K562 (cell line): Measurements from ENCODE around the gene TCEAL8. TPM values are rescaled to one million over a fixed set of nuclear protein-coding genes. Genes with fewer than 3 reads are reported as not detected.

Experiments
- EZH2 ChIP-seq: IDR thresholded peaks from 2 replicates; pipeline ENCODE4 v1.6.1; 2012; ENCODE audit warnings: low read depth, mild to moderate bottlenecking, inconsistent platforms, low read length, borderline replicate concordance
- GABPA ChIP-seq: fragments of 200-800 bp; sonication (Bioruptor generic); conservative IDR thresholded peaks from 2 replicates; pipeline ENCODE4 v1.6.1; 2016; ENCODE audit warnings: low read depth, missing genetic modification characterization, missing compliant biosample characterization
- PKNOX1 ChIP-seq: fragments of 450-650 bp; IDR thresholded peaks from 2 replicates; pipeline ENCODE4 v1.6.1; 2016
- RBFOX2 ChIP-seq: fragments of 200-400 bp; formaldehyde crosslinking; IDR thresholded peaks from 2 replicates; pipeline ENCODE4 v1.6.1; 2017; ENCODE audit warnings: low read depth, mild to moderate bottlenecking, low read length, moderate library complexity
- SMAD1 ChIP-seq: fragments of 150-350 bp; IDR thresholded peaks from 2 replicates; pipeline ENCODE4 v1.6.1; 2014; ENCODE audit warnings: low read length, low read depth; ENCODE audit not compliant: partially characterized antibody
- SMAD4 ChIP-seq: fragments of 250-450 bp; sonication (Bioruptor Pico); conservative IDR thresholded peaks from 2 replicates; pipeline ENCODE4 v1.8.0; 2021; ENCODE audit warnings: inconsistent platforms, mild to moderate bottlenecking, moderate library complexity
- SMARCB1 ChIP-seq: IDR thresholded peaks from 2 replicates; pipeline ENCODE4 v1.6.1; 2011; ENCODE audit warnings: improper control_type of control experiment, low read depth; ENCODE audit not compliant: insufficient read length
- SMC3 ChIP-seq: conservative IDR thresholded peaks from 2 replicates; pipeline ENCODE4 v1.6.1; 2011; ENCODE audit warnings: low read depth, low read length, improper control_type of control experiment; ENCODE audit not compliant: insufficient read depth
- TAF7 ChIP-seq: fragments of 450-650 bp; IDR thresholded peaks from 2 replicates; pipeline ENCODE4 v1.6.1; 2016; ENCODE audit warnings: missing genetic modification characterization, missing compliant biosample characterization
- TCF15 ChIP-seq: fragments of 250-450 bp; sonication (Bioruptor Pico); IDR thresholded peaks from 2 replicates; pipeline ENCODE4 v1.8.0; 2022; ENCODE audit warnings: moderate library complexity, mild to moderate bottlenecking, inconsistent platforms
- ZBTB7A ChIP-seq: IDR thresholded peaks from 2 replicates; pipeline ENCODE4 v1.6.1; 2011; ENCODE audit warnings: low read depth, mild to moderate bottlenecking, low read length, moderate library complexity, borderline replicate concordance; ENCODE audit not compliant: control insufficient read depth
- ZFX ChIP-seq: sonication (generic); formaldehyde crosslinking; IDR thresholded peaks from 2 replicates; pipeline ENCODE4 v1.8.0; 2022; ENCODE audit warnings: mild to moderate bottlenecking, missing genetic modification reagents, moderate library complexity
- ZNF398 ChIP-seq: fragments of 250-450 bp; sonication (Bioruptor Pico); IDR thresholded peaks from 2 replicates; pipeline ENCODE4 v1.8.0; 2021; ENCODE audit warnings: moderate library complexity, mild to moderate bottlenecking, inconsistent platforms
- ZNF766 ChIP-seq: fragments of 200-800 bp; sonication (Bioruptor generic); conservative IDR thresholded peaks from 2 replicates; pipeline ENCODE4 v1.6.1; 2016; ENCODE audit warnings: missing genetic modification characterization, missing compliant biosample characterization
- polyA plus RNA-seq, 8 experiments: library from polyadenylated mRNA; depleted of rRNA in 4 of 8; stranded (reverse) in 5 of 8; unstranded in 3 of 8; fragments of >200 nt; fragmentation: Nextera tagmentation in 2 of 8; fragmentation: Illumina TruSeq in 1 of 8; extraction: Ambion mirVana in 2 of 8; extraction: Trizol in 1 of 8; gene quantifications; 2 replicates each; pipeline versions ENCODE4 v1.2.1 to v1.2.3, GENCODE V29; 2011 to 2014; ENCODE audit warnings: inconsistent platforms in 1 of 8, missing spikeins in 1 of 8
- total RNA-seq, 7 experiments: library from RNA; depleted of rRNA in 6 of 7; stranded (reverse); fragments of >200 nt in 6 of 7; fragmentation: Illumina TruSeq in 2 of 7; extraction: Trizol in 2 of 7; gene quantifications; 2 replicates each; pipeline versions ENCODE4 v1.2.1 to v1.2.3, GENCODE V29; 2011 to 2021; ENCODE audit warnings: low replicate concordance in 1 of 7

Gene TCEAL8
- total and polyA plus RNA-seq, 9 of the 15 experiments (the other 6 are each of a cell fraction or from before 2014, with no cell fraction given) = 49.0 to 178 (median 101) TPM

GRCh38 chrX:103254171-103254824, 657 bp downstream of the TCEAL8 start (continued):
- peak; percentile 88; the same call in 1 of the 2 replicates for TF ChIP-seq ZBTB7A
- TF ChIP-seq PKNOX1 = peak; percentile 43; the same call in 1 of the 2 replicates
- TF ChIP-seq SMAD1 = peak; percentile 6
- TF ChIP-seq EZH2 = no peak
- no peak for TF ChIP-seq ZFX (CRISPR knock-in tag)
- peak; percentile 52; the same call in 1 of the 2 replicates for TF ChIP-seq SMAD4 (CRISPR knock-in tag)
- no peak for TF ChIP-seq TCF15 (CRISPR knock-in tag)
- no peak for TF ChIP-seq SMC3
- TF ChIP-seq GABPA (tag) = peak; percentile 51
- TF ChIP-seq TAF7 (tag) = no peak
- TF ChIP-seq ZNF398 (CRISPR knock-in tag) = no peak
- no peak for TF ChIP-seq SMARCB1
- TF ChIP-seq RBFOX2 = peak; percentile 56; the same call in 1 of the 2 replicates
- no peak for TF ChIP-seq ZNF766 (CRISPR knock-in tag)
